Adrenal gland (tissue), 12 donors: Measurements from ENCODE around the gene ASPHD1. TPM values are rescaled to one million over a fixed set of nuclear protein-coding genes. Genes with fewer than 3 reads are reported as not detected.

Source experiments
- DNase-seq, 7 donors: peaks; one replicate each; pipeline ENCODE4 v3.0.0-alpha.2; 2019 to 2020
- H3K27ac ChIP-seq, 5 donors: fragments of 200-600 bp; sonication (generic) in 4 of 5; 1 replicate in 3 of 5; 2 replicates in 2 of 5; pipeline versions ENCODE4 v1.5.1 to v1.8.0; 2016 to 2020; ENCODE audit warnings: mild to moderate bottlenecking in 1 of 5
- H3K27me3 ChIP-seq: fragments of 200-600 bp; 2 replicates; pipeline ENCODE4 v1.8.0; 2021
- H3K36me3 ChIP-seq, 2 donors: fragments of 200-600 bp; replicated peaks in 1 of 2; 1 replicate in 1 of 2; 2 replicates in 1 of 2; pipeline versions ENCODE4 v1.5.1 to v1.8.0; 2018 to 2022
- H3K4me1 ChIP-seq, 2 donors: fragments of 200-600 bp; replicated peaks in 1 of 2; 1 replicate in 1 of 2; 2 replicates in 1 of 2; pipeline versions ENCODE4 v1.5.1 to v1.8.0; 2018 to 2021
- H3K4me3 ChIP-seq, 4 donors: fragments of 200-600 bp; sonication (generic) in 3 of 4; one replicate each; pipeline ENCODE4 v1.5.1; 2016 to 2018
- H3K9me3 ChIP-seq, 3 donors: fragments of 200-600 bp; sonication (generic) in 1 of 3; replicated peaks in 1 of 3; 1 replicate in 2 of 3; 2 replicates in 1 of 3; pipeline versions ENCODE4 v1.5.1 to v1.8.0; 2016 to 2021
- POLR2A ChIP-seq, 2 donors: fragments of 450-650 bp; IDR thresholded peaks; one replicate each; pipeline ENCODE4 v1.6.1; 2017; ENCODE audit warnings: antibody characterized with exemption in 2 of 2, mild to moderate bottlenecking in 2 of 2, moderate library complexity in 1 of 2
- WGBS, 4 donors: extraction: QIAGEN DNeasy Blood & Tissue Kit in 2 of 4; methylation state at CpG; one replicate each; pipeline versions ENCODE4 v1.1.5 to v1.1.7; 2013 to 2017; 5-methylcytosine and 5-hydroxymethylcytosine counted together
- intact Hi-C, 2 donors: fragments of 100-400 bp; cut with DNase I; formaldehyde crosslinking; loops; one replicate each; pipeline versions ENCODE4 v1.14.1 to v1.15.0; 2022 to 2023
- polyA plus RNA-seq, 3 donors: library from polyadenylated mRNA; stranded (reverse); fragments of 200-250 nt in 2 of 3; fragments of 350-450 nt in 1 of 3; fragmentation: Illumina TruSeq in 1 of 3; extraction: RNeasy Lipid Tissue Mini Kit (QIAGEN cat#74804) in 1 of 3; gene quantifications; one replicate each; pipeline ENCODE4 v1.2.3, GENCODE V29; 2013 to 2014
- total RNA-seq, 9 donors: library from RNA; depleted of rRNA in 4 of 9; stranded (reverse); fragments of >200 nt in 4 of 9; fragments of 120-200 nt in 1 of 9; fragmentation: NEBNext Ultra II Directional in 1 of 9; extraction: Animal tissue kit (Norgen Biotek cat#: 25700) in 1 of 9; gene quantifications; one replicate each; pipeline versions ENCODE4 v1.1.0 to v1.2.4, GENCODE V29; 2013 to 2023
- TF ChIP-seq, protein P1 (sequence below), 6 experiments: fragments of 450-650 bp in 4 of 6; fragments of 200-600 bp in 2 of 6; sonication (generic) in 1 of 6; IDR thresholded peaks; 1 replicate in 5 of 6; 2 replicates in 1 of 6; pipeline versions ENCODE4 v1.5.1 to v1.8.0; 2016 to 2021; ENCODE audit warnings: antibody characterized with exemption in 6 of 6, mild to moderate bottlenecking in 2 of 6, moderate library complexity in 1 of 6
- donor health status: healthy with polysubstance abuse.
- donor health status: Bipolar disorder and iron deficiency.
- donor health status: DM: yes; HTN: yes; CAD: no.
- donor health status: DM: no; HTN: no; CAD: no.
- donor health status: DM: no; HTN: no; CAD: no.
- donor health status: DM: yes; HTN: yes; CAD: no.

Gene ASPHD1
- total and polyA plus RNA-seq, 12 donors, result 0.34 to 15.8 (median 4.4) TPM

DNA sequence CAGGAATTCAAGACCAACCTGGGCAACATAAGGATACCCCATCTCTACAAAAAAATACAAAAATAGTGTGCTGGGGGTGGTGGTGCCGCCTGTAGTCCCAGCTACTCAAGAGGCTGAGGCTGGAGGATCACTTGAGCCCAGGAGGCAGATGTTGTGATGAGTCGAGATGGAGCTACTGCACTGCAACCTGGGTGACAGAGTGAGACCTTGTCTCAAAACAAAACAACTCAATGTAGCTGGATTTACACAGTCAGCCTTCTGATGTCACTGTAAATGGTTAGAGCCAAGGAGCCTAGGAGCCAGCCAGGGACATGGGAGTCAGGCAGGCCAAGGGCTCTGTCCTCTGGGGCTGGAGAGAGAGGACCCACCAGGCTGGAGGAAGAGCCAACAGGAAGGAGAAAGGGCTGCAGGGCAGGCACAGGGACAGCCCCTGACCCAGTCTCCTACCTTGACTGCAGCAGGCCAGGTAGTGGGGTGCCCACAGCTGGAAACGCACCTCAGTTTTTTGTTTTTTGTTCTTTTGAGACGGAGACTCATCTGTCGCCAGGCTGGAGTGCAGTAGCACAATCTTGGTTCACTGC lies 45.7 kb upstream of the ASPHD1 start:
- intact Hi-C loops, result no loop called here
- TF ChIP-seq, protein P1, sequence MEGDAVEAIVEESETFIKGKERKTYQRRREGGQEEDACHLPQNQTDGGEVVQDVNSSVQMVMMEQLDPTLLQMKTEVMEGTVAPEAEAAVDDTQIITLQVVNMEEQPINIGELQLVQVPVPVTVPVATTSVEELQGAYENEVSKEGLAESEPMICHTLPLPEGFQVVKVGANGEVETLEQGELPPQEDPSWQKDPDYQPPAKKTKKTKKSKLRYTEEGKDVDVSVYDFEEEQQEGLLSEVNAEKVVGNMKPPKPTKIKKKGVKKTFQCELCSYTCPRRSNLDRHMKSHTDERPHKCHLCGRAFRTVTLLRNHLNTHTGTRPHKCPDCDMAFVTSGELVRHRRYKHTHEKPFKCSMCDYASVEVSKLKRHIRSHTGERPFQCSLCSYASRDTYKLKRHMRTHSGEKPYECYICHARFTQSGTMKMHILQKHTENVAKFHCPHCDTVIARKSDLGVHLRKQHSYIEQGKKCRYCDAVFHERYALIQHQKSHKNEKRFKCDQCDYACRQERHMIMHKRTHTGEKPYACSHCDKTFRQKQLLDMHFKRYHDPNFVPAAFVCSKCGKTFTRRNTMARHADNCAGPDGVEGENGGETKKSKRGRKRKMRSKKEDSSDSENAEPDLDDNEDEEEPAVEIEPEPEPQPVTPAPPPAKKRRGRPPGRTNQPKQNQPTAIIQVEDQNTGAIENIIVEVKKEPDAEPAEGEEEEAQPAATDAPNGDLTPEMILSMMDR (IDR thresholded peaks at IDR 0.05), result no peak
- no peak for TF ChIP-seq POLR2A (IDR thresholded peaks at IDR 0.05)
- WGBS, 4 donors, result 76 to 83% (median 80%) methylated on average over 5 of the region's 5 CpGs
- Histone ChIP-seq H3K27ac (no peak overlapping the region), H3K4me1 (peaks cover 0 to 13% of the 10 kb centered on the region in 2 donors), H3K9me3 (no peaks in the 10 kb centered on the region), H3K4me3 (no peak overlapping the region), H3K36me3 (peaks cover 0 to 15% of the 10 kb centered on the region in 2 donors), H3K27me3 (no peaks in the 10 kb centered on the region)
- no peak for DNase-seq

DNA sequence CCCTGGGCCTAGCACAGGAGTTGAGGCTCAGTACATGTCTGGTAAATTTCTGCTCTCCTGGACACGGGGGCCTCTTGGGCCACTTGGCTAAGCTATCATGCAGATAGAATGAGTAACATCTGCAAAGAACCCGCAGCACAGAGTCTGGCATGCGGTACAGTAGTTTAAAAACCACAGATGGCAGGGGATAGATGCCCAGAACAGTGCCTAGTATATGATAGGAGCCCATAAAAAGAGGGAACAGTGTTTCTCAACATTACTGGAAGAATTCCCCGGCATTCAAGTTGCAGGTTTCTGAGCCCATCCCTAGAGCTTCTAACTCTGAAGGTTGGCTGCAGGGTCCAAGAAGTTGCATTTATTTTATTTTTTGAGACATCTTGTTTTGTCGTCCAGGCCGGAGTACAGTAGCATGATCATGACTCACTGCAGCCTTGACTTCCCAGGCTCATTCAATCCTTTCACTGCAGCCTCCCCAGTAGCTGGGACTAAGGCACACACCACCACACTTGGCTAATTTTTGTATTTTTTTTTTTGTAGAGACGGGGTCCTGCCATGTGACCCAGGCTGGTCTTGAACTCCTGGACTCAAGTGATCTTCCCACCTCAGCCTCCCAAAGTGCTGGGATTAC lies 43.0 kb upstream of the ASPHD1 start:
- H3K4me1 ChIP-seq, result peaks cover 17 to 22% of the 10 kb centered on the region in 2 donors
- DNase-seq, result peak in 6 of 7 donors; percentile 58 to 72 (median 66)
- H3K4me3 ChIP-seq, result no peak overlapping the region
- TF ChIP-seq, protein P1 (IDR thresholded peaks at IDR 0.05), result no peak
- peak in 1 of 2 donors; percentile 48 for TF ChIP-seq POLR2A (IDR thresholded peaks at IDR 0.05)
- intact Hi-C loops, result no loop called here
- H3K27me3 ChIP-seq, result no peaks in the 10 kb centered on the region
- peak overlapping the region in 4 of 5 donors; percentile 43 to 79 (median 70) for H3K27ac ChIP-seq
- H3K9me3 ChIP-seq, result no peaks in the 10 kb centered on the region
- WGBS, 4 donors, result 44 to 56% (median 53%) methylated on average over 6 to 7 of the region's 7 CpGs
- peaks cover 0 to 31% of the 10 kb centered on the region in 2 donors for H3K36me3 ChIP-seq

DNA sequence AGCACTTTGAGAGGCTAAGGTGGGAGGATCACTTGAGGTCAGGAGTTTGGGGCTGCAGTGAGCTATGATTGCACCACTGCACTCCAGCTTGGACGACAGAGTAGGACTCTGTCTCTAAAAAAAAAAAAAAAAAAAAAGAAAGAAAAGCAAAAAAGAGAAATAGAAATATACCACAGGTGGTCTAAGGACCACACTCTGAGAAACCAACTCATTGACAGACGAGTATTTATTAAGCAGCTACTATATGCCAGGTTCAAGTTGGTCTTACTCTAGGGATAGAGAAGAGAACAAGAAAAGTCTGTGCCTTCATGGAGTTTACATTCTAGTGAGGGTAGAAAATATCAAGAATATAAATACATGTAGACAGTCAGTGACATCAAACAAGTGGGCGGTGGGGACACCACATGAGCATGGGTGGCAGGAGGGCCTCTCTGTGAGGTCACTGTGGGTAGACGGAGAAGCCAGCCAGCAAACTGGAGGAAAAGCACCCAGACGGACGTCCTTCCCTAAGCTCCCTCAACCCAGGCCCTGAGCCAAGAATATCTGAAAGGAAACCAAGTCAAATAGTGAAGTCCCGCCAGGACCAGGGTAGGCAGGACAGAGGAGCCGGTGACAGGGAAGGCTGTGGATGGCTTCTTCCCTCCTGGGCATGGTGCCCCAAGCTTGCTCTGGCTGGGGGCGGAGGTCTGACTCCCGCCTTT lies 42.0 kb upstream of the ASPHD1 start:
- no peak for DNase-seq
- Histone ChIP-seq H3K4me3 (no peak overlapping the region), H3K9me3 (no peaks in the 10 kb centered on the region), H3K4me1 (peaks cover 20 to 24% of the 10 kb centered on the region in 2 donors), H3K27me3 (no peaks in the 10 kb centered on the region), H3K27ac (peak overlapping the region in 1 of 5 donors; percentile 65), H3K36me3 (peaks cover 0 to 31% of the 10 kb centered on the region in 2 donors)
- 61 to 80% (median 72%) methylated on average over 8 to 10 of the region's 10 CpGs for WGBS, 4 donors
- no peak for TF ChIP-seq POLR2A (IDR thresholded peaks at IDR 0.05)
- TF ChIP-seq, protein P1 (IDR thresholded peaks at IDR 0.05), result no peak
- intact Hi-C loops, result no loop called here

DNA sequence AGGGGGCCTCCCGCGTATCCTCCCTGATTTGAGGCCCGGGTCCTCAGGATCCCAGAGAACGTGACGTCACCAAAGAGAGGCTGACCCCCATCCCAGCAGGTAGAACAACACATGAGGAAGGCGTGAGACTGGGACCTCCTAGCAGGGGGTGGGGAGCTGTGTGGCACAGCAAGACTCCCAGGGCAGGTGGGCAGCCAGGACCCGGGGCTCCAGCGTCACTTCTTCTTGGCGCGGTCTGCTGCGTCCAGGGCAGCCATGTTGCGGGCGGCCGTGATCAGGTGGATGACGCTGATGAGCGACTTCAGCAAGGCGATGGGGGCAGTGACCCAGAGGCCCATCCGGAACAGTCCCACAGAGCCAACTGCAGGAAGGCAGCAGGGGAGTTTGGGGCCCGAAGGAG lies 41.3 kb upstream of the ASPHD1 start:
- intact Hi-C loops, result no loop called here
- Histone ChIP-seq H3K27ac (no peak overlapping the region), H3K36me3 (peaks cover 0 to 31% of the 10 kb centered on the region in 2 donors), H3K27me3 (no peaks in the 10 kb centered on the region), H3K4me3 (no peak overlapping the region), H3K9me3 (no peaks in the 10 kb centered on the region), H3K4me1 (peaks cover 20 to 24% of the 10 kb centered on the region in 2 donors)
- DNase-seq, result peak in 2 of 7 donors; percentile 28 to 50
- WGBS, 4 donors, result 89 to 96% (median 94%) methylated on average over 8 to 19 of the region's 19 CpGs
- TF ChIP-seq POLR2A (IDR thresholded peaks at IDR 0.05), result no peak
- TF ChIP-seq, protein P1 (IDR thresholded peaks at IDR 0.05), result no peak
